Liver (tissue), 9 donors: Measurements from ENCODE around the gene SYT14. TPM values are rescaled to one million over a fixed set of nuclear protein-coding genes. Genes with fewer than 3 reads are reported as not detected.
"Not testable (repeated sequence)": the region's sequence is repeated elsewhere in the genome, so short reads cannot be mapped to it uniquely, and the experiment has no call there.

Source experiments
- DNase-seq: peaks from one replicate; pipeline ENCODE4 v3.0.0-alpha.2; 2017; ENCODE audit warnings: low spot score
- H3K27ac ChIP-seq, 2 donors: one replicate each; pipeline ENCODE4 v1.7.0; 2013; ENCODE audit warnings: inconsistent platforms in 2 of 2, low read length in 2 of 2, control low read depth in 1 of 2, low read depth in 1 of 2, mild to moderate bottlenecking in 1 of 2
- H3K27me3 ChIP-seq, 4 donors: one replicate each; pipeline versions ENCODE4 v1.6.1 to v1.7.0; 2013; ENCODE audit warnings: low read length in 3 of 4, inconsistent platforms in 1 of 4, mild to moderate bottlenecking in 1 of 4, moderate library complexity in 1 of 4; ENCODE audit not compliant: control insufficient read depth in 4 of 4, insufficient read depth in 4 of 4
- H3K36me3 ChIP-seq, 4 donors: one replicate each; pipeline versions ENCODE4 v1.6.1 to v1.7.0; 2013; ENCODE audit warnings: low read length in 3 of 4, mild to moderate bottlenecking in 3 of 4, low read depth in 1 of 4, moderate library complexity in 1 of 4; ENCODE audit not compliant: control insufficient read depth in 4 of 4, insufficient read depth in 3 of 4
- H3K4me1 ChIP-seq, 4 donors: one replicate each; pipeline versions ENCODE4 v1.6.1 to v1.7.0; 2013; ENCODE audit warnings: low read length in 3 of 4, mild to moderate bottlenecking in 3 of 4, moderate library complexity in 1 of 4; ENCODE audit not compliant: control insufficient read depth in 4 of 4, insufficient read depth in 4 of 4
- H3K4me3 ChIP-seq, 3 donors: one replicate each; pipeline versions ENCODE4 v1.6.1 to v1.7.0; 2013; ENCODE audit warnings: low read length in 3 of 3, control low read depth in 1 of 3, low read depth in 1 of 3, mild to moderate bottlenecking in 1 of 3
- H3K9ac ChIP-seq, 2 donors: one replicate each; pipeline ENCODE4 v1.7.0; 2013; ENCODE audit warnings: low read length in 2 of 2, mild to moderate bottlenecking in 2 of 2, moderate library complexity in 2 of 2, control low read depth in 1 of 2, low read depth in 1 of 2
- H3K9me3 ChIP-seq, 4 donors: one replicate each; pipeline versions ENCODE4 v1.6.1 to v1.7.0; 2013; ENCODE audit warnings: low read length in 3 of 4; ENCODE audit not compliant: control insufficient read depth in 4 of 4
- ATF3 ChIP-seq: IDR thresholded peaks from 2 replicates; pipeline ENCODE4 v1.6.1; 2016; ENCODE audit warnings: antibody characterized with exemption
- FOXA1 ChIP-seq: IDR thresholded peaks from 2 replicates; pipeline ENCODE4 v1.6.1; 2016; ENCODE audit warnings: antibody characterized with exemption
- HNF4A ChIP-seq, 2 donors: conservative IDR thresholded peaks; 2 replicates each; pipeline ENCODE4 v1.6.1; 2016; ENCODE audit warnings: antibody characterized with exemption in 2 of 2, mild to moderate bottlenecking in 2 of 2
- HNF4G ChIP-seq: IDR thresholded peaks from 2 replicates; pipeline ENCODE4 v1.6.1; 2016; ENCODE audit warnings: antibody characterized with exemption
- JUND ChIP-seq, 2 donors: IDR thresholded peaks; 2 replicates each; pipeline ENCODE4 v1.6.1; 2016; ENCODE audit warnings: antibody characterized with exemption in 2 of 2
- MAX ChIP-seq: IDR thresholded peaks from 2 replicates; pipeline ENCODE4 v1.6.1; 2016; ENCODE audit warnings: antibody characterized with exemption
- NR2F2 ChIP-seq: IDR thresholded peaks from 2 replicates; pipeline ENCODE4 v1.6.1; 2016; ENCODE audit warnings: antibody characterized with exemption
- REST ChIP-seq: IDR thresholded peaks from 2 replicates; pipeline ENCODE4 v1.6.1; 2016; ENCODE audit warnings: antibody characterized with exemption, mild to moderate bottlenecking
- RXRA ChIP-seq, 2 donors: IDR thresholded peaks; 2 replicates each; pipeline ENCODE4 v1.6.1; 2017 to 2018; ENCODE audit warnings: antibody characterized with exemption in 2 of 2, mild to moderate bottlenecking in 1 of 2
- TAF1 ChIP-seq: conservative IDR thresholded peaks from 2 replicates; pipeline ENCODE4 v1.6.1; 2016; ENCODE audit warnings: antibody characterized with exemption, mild to moderate bottlenecking
- WGBS: extraction: QIAGEN DNeasy Blood & Tissue Kit; methylation state at CpG from one replicate; pipeline ENCODE4 v1.1.7; 2013; 5-methylcytosine and 5-hydroxymethylcytosine counted together
- polyA plus RNA-seq, 2 donors: library from polyadenylated mRNA; stranded (reverse) in 1 of 2; unstranded in 1 of 2; fragments of 200-250 nt in 1 of 2; fragments of >200 nt in 1 of 2; fragmentation: Nextera tagmentation in 1 of 2; extraction: Ambion mirVana in 1 of 2; gene quantifications; one replicate each; pipeline versions ENCODE4 v1.2.1 to v1.2.3, GENCODE V29; 2013 to 2015
- total RNA-seq, 2 donors: library from RNA; depleted of rRNA; stranded (reverse); fragments of >200 nt; gene quantifications; one replicate each; pipeline ENCODE4 v1.2.3, GENCODE V29; 2014
- TF ChIP-seq, protein P1 (sequence below): IDR thresholded peaks from 2 replicates; pipeline ENCODE4 v1.6.1; 2016; ENCODE audit warnings: antibody characterized with exemption
- donor health status: healthy.
- donor health status: healthy.
- donor health status: healthy.
- donor health status: healthy.
- donor health status: healthy.

SYT14 gene
- total and polyA plus RNA-seq, 4 donors: not detected

DNA sequence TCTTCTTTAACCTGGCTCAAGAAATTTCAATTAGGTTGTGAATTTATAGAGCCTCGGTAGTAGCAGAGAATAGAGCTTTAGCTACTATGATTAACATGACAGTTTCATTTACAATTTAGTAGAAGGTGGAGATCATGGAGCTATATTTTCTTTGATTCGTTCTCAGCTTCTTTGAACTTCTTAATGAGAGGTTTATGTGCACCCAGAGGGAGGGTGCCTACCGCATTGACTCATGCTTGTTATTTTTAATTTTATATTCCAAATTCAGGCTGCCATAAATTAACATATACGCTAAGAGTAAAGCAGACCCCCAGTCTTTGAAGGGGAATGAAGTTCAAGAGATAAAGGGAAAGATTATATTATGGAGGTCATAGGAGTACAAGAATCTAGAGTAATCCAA lies 24.4 kb downstream of the SYT14 start:
- Histone ChIP-seq H3K9ac (no peak overlapping the region), H3K27ac (no peak overlapping the region), H3K4me1 (peaks cover 0 to 2% (median 0%) of the 10 kb centered on the region in 4 donors), H3K4me3 (no peak overlapping the region), H3K27me3 (peaks cover 0 to 2% (median 0%) of the 10 kb centered on the region in 4 donors), H3K9me3 (no peaks in the 10 kb centered on the region), H3K36me3 (no peaks in the 10 kb centered on the region)
- TF ChIP-seq HNF4G: no peak
- TF ChIP-seq ATF3: no peak
- TF ChIP-seq FOXA1: no peak
- TF ChIP-seq MAX: no peak
- TF ChIP-seq, protein P1, sequence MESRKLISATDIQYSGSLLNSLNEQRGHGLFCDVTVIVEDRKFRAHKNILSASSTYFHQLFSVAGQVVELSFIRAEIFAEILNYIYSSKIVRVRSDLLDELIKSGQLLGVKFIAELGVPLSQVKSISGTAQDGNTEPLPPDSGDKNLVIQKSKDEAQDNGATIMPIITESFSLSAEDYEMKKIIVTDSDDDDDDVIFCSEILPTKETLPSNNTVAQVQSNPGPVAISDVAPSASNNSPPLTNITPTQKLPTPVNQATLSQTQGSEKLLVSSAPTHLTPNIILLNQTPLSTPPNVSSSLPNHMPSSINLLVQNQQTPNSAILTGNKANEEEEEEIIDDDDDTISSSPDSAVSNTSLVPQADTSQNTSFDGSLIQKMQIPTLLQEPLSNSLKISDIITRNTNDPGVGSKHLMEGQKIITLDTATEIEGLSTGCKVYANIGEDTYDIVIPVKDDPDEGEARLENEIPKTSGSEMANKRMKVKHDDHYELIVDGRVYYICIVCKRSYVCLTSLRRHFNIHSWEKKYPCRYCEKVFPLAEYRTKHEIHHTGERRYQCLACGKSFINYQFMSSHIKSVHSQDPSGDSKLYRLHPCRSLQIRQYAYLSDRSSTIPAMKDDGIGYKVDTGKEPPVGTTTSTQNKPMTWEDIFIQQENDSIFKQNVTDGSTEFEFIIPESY: no peak
- 80% methylated on average over 4 of the region's 4 CpGs for WGBS
- no peak for DNase-seq

- 70% methylated on average over 1 of the region's 1 CpG for WGBS
- H3K4me1 ChIP-seq: peaks cover 0 to 2% (median 0%) of the 10 kb centered on the region in 4 donors
- H3K27ac ChIP-seq: no peak overlapping the region
- H3K27me3 ChIP-seq: peaks cover 0 to 2% (median 0%) of the 10 kb centered on the region in 4 donors
- TF ChIP-seq JUND (IDR thresholded peaks at IDR 0.05) (no peak), TAF1 (no peak), FOXA1 (no peak), ATF3 (no peak), HNF4G (no peak), RXRA (IDR thresholded peaks at IDR 0.05) (no peak), HNF4A (conservative IDR thresholded peaks at IDR 0.05) (no peak), NR2F2 (no peak), REST (no peak)
- no peak for DNase-seq
- no peak overlapping the region for H3K4me3 ChIP-seq
- no peaks in the 10 kb centered on the region for H3K36me3 ChIP-seq
- no peak overlapping the region for H3K9ac ChIP-seq
- H3K9me3 ChIP-seq: no peaks in the 10 kb centered on the region
Observed at GRCh38 chr1:209962856-209963255, 24.8 kb downstream of the SYT14 start.

- no peak for DNase-seq
- Histone ChIP-seq H3K27ac (no peak overlapping the region), H3K4me1 (peaks cover 0 to 2% (median 0%) of the 10 kb centered on the region in 4 donors), H3K36me3 (no peaks in the 10 kb centered on the region), H3K9me3 (no peaks in the 10 kb centered on the region), H3K27me3 (peaks cover 0 to 2% (median 0%) of the 10 kb centered on the region in 4 donors), H3K9ac (no peak overlapping the region), H3K4me3 (no peak overlapping the region)
- TF ChIP-seq FOXA1 (no peak), HNF4A (conservative IDR thresholded peaks at IDR 0.05) (peak; percentile 48 to 61)
- WGBS: 56% methylated on average over 9 of the region's 9 CpGs
Observed at GRCh38 chr1:209965996-209966395, 28.0 kb downstream of the SYT14 start.

- H3K27me3 ChIP-seq, H3K4me1 ChIP-seq, DNase-seq, H3K9ac ChIP-seq, H3K27ac ChIP-seq, H3K9me3 ChIP-seq, H3K36me3 ChIP-seq, H3K4me3 ChIP-seq: not testable (repeated sequence)
- WGBS: 78% methylated on average over 14 of the region's 14 CpGs
Observed at GRCh38 chr1:209978721-209979120, 40.7 kb downstream of the SYT14 start.
